ENCODE measurements around the gene TJP3.

TJP3 gene

DNA sequence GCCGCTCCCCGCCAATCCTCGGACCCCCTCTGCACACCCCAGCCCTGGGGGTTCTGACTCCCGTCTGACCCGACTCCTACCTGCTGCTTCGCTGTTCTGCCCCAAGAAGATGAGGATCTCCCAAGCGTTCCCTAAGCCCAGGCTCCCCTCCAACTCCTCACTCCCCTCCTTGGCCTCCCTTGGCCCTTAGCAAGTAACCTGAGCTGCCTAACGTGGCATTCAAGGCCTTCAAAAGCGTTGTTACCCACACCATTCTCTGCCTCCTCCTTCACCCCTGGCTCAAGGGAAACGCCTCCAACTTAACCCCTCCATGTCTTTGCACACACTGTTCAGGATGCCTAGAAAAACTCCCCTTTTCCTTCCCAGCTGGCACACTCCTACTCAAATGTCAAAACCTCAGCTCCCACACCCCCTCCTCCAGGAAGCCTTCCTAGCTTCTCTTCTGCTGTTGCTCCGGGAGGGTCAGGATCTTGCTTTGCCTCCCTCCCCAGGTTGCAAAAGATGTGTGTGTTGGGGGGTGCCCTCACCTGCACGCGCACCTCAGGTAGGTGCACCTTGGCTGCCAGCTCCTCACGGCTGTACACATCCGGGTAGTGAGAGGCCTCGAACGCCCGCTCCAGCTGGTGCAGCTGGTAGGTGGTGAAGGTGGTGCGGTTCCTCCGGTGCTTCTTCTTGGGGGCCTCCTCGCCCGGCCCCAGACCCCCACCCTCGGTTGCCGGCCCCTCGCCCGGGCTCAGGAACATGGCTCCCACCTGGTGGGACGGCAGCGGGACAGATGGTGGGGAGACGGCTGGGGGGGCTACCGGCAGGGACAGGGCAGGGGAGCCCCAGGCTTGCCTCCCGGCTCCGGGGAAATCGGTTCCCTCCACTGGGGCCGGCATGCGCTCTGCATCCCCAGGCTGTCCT, 63.1 kb downstream of the TJP3 start:
- DNase-seq = no peak

- DNase-seq = no peak
These were observed 63.8 kb downstream of the TJP3 start, which contains the start of gene RAX2 for GRCh38 chr19:3771906-3772455. Gene RAX2, minus strand, starts transcription at chr19:3772228. Its CDS starts 486 bp downstream, at chr19:3771742.

- no peak for DNase-seq
These were observed 65.8 kb downstream of the TJP3 start for GRCh38 chr19:3773814-3774515.

GRCh38 chr19:3774621-3775373, 66.6 kb downstream of the TJP3 start:
- no peak for DNase-seq

GRCh38 chr19:3775374-3775711, 67.2 kb downstream of the TJP3 start:
- no peak for DNase-seq

DNA sequence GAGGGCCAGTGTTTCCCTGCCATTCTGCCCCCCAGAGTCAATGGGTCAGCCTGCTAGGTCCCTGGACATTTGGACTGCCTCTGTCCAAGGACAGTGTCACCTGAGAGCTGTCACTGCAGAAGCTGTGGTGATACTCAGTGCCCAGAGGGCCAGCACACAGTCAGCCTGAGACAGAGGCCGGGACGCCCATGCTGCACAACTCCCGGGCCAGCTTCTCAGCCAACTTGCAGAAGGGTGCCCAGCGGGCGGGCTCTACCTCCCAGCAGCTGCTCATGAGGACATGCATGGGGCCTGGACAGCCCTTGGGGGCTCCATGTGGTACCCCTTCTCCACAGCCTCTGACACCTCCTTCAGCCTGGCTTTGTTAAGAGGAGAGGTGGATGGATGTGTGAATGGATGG, 67.6 kb downstream of the TJP3 start:
- DNase-seq = no peak

DNA sequence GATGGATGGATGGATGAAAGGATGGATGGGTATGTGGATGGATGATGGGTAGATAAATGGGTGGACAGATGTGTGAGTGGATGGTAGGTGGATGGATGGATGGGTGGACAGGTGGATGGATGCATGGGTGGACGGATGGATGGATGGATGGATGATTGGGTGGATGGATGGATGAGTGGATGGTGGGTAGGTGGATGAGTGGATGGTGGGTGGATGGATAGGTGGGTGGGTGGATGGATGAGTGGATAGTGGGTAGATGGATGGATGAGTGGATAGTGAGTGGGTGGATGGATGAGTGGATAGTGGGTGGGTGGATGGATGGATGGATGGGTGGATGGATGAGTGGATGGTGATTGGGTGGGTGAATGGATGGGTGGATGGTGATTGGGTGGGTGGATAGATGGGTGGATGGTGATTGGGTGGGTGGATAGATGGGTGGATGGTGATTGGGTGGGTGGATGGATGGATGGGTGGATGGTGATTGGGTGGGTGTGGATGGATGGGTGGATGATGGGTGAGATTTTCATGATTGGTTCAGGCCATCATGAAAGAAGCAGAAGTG, 68.4 kb downstream of the TJP3 start:
- DNase-seq = no peak

DNA sequence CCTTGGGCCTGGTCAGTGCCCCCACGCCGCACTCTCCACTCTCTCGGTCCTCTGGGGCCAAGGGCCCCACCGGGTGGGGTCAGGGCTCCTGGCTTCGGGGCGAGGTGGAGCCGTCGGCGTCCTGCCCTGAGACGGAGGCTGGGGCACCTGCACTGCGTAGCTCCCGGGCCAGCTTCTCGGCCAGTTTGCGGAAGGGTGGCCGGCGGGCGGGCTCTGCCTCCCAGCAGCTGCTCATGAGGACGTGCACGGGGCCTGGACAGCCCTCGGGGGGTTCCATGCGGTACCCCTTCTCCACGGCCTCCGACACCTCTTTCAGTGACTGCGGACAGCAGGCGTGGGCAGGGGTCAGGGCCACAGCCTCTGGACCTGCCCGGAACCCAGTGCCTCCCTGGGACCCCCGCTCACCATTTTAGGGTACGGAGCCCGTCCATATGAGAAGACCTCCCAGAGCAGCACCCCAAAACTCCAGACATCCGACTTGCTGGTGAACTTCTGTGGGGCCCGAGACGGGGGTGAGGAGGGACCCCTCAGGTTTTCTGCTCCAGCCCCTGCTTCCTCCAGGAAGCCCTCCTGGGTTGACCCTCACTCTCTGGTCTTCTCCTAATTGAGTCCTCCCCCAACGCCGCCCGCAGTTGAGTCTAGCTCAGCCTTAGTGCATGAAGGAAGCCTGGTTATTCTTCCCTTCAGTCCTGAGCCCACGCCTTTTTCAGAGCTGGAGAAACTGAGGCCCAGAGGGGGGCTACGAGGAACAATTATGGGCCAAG, 70.1 kb downstream of the TJP3 start:
- DNase-seq = no peak

DNA sequence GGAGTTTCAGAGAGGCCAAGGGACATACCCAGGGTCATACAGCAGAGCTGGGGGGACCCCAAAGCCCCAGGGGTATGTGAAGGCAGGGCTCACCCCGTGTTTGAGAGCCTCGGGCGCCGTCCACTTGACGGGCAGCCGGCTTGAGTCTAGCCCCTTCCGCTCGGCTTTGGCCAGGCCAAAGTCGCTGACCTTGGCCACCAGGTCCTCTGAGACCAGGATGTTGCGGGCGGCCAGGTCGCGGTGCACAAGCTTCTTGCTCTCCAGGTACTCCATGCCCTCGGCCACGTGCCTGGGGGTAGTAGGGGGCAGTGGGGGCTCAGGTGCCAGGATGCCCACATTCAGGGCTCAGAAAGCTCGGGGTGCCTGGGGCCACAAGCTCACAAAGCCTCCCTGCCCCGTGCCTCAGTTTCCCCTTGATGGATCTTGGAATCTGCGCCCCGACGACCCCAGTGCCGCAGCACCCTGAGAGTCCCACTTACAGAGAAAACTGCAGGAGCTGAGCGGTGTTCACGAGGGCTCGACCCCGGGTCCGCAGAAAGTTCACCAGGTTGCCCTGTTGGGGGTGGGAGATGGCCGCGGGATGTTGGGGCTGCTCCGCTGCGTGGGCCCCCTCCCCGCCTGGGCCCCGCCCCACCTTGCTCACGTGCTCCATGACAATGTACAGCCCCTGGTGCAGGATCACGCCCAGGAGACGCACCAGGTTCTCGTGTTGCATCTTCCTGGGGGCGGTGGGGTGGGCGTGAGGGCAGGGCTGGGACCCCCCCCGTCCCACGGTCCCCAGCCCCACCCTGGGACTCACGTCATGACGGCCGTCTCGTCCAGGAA, 70.9 kb downstream of the TJP3 start:
- DNase-seq = no peak

DNA sequence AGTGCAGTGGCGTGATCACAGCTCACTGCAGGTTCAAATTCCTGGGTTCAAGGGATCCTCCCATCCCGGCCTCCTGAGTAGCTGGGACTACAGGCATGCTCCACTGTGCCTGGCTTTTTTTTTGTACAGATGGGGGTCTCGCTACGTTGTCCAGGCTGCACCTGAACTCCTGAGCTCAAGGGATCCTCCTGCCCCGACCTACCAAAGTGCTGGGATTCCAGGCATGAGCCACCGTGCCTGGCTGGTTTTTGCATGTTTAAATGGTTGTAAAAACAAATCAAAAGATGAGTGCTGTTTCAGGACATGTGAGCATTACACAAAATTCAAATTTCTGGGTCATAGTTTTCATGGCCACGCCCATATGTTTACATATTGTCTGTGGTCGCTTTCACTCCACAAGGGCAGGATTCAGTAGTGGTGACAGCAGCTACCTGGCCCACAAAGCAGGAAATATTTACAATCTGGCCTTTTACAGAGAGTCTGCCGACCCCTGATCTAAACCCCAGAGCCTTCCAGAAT, 72.7 kb downstream of the TJP3 start:
- no peak for DNase-seq

DNA sequence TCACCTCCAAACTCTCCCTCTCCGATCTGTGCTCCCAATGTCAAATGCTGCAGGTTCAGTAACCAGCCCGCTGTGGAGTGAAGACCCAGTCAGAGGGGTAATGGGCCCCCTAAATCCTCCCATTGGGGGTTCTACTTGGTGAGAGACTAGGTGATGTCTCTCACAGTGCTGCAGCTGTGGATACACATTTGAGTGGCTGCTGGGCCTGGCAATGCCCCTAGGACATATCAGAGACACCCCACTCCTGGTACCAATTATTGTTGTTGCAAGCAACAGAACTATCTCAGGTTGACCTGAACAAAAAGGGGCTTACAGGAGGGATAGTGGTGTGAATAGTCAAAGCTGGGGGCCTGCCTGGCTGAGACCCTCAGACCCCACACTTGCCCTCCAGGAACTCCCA, 73.4 kb downstream of the TJP3 start:
- no peak for DNase-seq

DNA sequence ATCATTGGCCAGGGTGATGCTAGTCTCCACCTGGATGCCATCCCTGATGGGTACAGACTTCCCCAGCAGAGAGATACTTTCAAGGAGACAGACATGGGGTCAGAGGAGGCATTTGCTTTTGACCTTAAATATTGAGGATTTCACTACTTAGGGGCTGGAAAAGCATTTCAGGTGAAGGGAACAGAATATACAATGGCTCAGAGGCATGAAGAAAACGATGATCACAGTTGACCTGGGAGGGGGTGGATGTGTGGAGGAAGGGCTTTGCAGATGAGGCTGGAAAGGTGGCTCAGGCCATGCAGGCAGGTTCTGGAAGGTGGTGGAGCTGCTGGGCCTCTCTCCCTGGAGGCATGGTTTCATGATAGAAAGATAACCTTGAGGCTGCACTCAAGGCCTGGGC, 74.1 kb downstream of the TJP3 start:
- no peak for DNase-seq

- DNase-seq = no peak
These were observed 74.7 kb downstream of the TJP3 start for GRCh38 chr19:3782903-3783302.

GRCh38 chr19:3783660-3784584, 75.7 kb downstream of the TJP3 start:
- DNase-seq = no peak

- no peak for DNase-seq
These were observed 76.6 kb downstream of the TJP3 start for GRCh38 chr19:3784607-3785450.

DNA sequence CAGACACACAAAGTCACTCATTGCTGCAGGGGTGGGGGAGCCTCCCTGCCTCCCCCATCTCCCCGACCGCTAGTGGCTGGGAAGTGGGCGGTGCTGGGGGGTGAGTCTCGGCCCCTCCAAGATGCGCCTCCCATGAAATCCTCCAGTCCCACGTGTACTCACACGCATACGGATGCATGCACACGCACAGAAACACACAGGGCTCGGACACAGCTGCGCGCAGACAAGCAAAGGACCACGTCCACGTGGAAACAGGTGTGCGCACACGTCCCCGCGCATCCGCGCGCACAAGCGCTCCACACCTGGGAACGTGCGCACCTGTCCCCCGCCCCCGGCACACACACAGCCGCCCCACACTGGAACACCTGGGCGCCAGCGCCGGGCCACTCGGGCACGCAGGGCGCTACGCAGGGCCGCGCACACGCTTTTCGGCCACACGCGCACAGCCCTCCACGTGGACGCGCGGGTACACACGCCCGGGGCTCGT, 77.3 kb downstream of the TJP3 start:
- DNase-seq = no peak

DNA sequence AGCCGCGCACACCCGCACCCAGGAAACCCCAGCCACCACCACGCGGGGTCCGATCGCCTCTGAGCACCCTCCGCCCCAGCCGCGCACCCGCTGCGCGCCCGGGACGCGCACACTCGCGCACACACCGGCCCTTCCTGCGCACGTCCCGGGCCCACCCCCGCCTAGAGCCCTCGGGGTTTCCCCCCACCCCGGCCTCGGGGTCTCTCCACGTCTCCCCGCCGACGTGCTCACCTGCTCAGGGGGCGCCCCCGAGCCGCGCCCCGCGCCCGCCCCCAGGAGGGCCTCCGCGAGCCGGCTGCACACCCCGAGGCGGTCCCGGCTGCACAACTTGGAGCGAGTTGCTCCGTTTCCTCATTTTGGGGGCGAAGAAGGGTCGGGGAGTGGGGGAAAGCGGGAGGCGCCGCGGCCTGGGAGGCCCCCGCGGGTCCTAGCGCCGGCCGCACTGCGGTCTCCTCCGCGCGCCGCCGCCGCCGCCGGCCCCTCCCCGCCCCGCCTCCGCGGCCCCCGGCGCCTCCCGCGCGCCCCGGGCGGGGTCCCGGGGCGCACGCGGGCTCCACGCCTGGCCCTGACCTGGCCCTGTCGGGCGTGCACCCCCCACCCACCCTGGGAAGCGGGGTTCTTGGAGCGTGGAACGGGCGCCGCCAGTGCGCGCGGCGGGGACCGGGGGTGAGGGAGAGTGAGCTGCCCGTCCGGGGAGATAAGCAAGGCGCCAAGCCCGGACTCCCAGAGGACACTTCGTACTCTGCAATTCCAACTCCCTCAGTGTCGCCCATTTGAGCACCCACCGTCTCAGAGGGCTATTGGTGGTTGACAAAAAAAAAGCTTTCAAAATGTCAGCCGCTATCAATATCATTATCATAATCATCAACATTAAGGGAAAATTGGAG, 78.0 kb downstream of the TJP3 start, which contains the start of gene MATK:
MATK (minus strand) TSS at position 444 of the 887 bp plus-strand sequence. CDS start 1,246 bp downstream, outside the sequence.
- DNase-seq = no peak
